Stimulated activated CD4-positive, alpha-beta T cell treated with anti-CD3 and anti-CD28 coated beads, Interleukin-1b, Interleukin-23, amount 100 ng/mL, for 48 hours (primary cell): Measurements from ENCODE around the gene LAMA1.
"Not testable (repeated sequence)": the region's sequence is repeated elsewhere in the genome, so short reads cannot be mapped to it uniquely, and the experiment has no call there.

Source experiments
- DNase-seq: peaks from one replicate; pipeline ENCODE4 v3.0.0-alpha.2; 2020

LAMA1 gene

GRCh38 chr18:7117390-7118355 is at the start of gene LAMA1:
TSS of gene LAMA1 (minus strand) at chr18:7117797. CDS start at chr18:7117720, 77 bp downstream.
- DNase-seq = no peak

- DNase-seq = no peak
Measured at GRCh38 chr18:7165846-7166393, 48.3 kb upstream of the LAMA1 start.

DNA sequence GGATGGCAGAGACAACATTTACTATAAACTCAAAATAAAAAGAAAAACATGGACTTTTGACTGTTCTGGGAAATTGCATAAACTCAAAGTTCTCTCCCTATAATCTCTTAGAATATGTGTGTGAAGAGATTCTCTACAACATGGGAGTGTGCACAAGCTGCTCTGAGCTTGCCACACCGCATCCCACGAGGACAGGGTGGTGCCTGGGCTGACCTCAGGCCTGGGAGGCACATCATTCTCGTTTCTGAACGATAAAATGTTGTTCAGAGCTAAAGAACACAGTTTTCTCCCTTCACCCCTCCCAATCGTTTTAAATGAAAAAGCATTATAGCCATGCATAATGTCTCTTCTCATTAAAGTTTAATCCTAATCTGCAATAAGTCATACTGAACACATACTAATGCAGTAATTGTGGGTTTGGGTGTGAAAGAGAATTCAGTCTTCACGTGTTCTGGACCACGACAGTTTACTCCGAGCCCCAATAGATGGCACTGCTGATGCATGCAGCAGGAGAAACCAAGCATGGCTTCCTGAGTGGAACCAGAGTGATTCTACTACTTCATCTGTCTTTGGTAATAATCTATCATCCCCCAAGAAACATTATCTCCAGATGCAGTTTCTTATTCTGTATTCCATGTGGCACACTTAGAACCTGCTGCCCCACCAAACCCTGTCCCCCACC is 46.9 kb upstream of the LAMA1 start:
- DNase-seq = no peak

DNA sequence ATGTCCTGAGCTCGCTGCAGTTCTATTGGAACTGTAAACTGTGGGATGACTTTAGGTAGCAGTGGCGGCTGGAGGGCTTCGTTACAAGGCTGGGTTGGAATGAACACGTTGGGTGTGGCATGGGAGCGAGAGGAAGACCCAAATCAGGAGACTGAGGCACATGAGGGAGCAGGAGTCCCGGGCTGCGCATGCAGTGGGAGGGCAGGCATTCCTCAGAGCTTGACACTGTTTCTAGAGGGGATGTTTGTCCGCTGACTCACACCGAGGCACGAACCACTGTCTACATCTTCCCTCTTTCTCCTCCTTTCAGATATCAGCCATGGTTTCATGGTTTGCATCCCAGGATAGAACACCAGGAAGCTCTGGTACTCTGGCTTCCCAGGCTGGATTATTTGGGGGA is 40.6 kb upstream of the LAMA1 start:
- DNase-seq = no peak

DNA sequence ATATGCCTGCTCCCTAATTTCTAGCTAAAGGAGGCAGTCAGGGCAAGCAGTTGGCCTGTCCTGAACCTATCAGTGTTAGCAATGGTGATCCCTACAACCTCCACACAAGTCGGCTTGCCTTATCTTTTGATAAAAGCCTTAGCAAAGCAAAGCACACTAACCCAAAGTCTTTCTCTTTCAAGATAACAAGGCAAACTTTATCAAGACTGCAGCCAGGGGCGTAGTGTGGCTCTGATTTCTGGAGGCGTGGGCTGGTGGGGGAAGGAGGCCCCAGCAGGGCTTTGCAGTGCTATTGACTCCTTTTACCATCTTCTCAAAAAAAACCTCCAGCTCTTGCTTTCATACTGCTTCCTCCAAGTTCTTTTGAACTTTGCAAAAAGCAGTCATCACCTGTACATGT is 40.2 kb upstream of the LAMA1 start:
- no peak for DNase-seq

DNA sequence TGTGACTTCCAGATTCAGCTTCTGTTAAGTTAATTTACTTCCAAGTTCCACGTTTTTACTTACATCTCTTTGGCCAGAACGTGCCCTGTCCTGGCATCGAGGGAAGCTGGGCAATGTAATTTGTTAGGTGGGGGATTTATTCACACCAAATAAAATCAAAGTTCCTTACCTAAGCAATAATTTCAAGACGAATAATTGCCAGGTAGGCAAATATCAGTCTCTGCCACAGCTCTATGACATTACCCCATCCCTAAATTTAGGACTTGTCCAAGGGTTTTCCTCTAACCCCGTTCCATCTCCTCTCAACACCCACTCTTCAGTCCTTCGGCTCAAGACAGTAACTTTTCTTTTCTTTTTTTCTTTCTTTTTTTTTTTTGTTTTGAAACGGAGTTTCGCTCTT is 38.3 kb upstream of the LAMA1 start:
- DNase-seq = no peak

DNA sequence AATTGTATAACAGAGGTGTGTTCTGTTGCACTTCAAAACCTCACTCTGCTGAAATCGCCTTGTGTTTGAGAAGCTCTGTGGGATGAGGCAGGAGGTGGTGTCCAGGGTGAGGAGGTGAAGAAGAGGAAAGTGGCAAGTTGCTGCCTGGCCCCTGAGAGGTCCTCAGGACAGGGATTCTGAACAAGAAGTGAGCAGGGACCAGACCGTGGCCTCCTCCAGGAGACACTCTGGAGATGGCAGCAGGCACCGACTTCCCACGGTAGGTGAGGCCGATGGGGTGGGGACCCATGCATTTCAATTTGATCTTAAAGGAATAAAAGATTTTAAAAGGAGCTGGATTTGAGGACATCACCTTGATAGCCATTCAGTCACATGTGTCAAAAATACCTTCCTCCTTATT is 37.5 kb upstream of the LAMA1 start:
- no peak for DNase-seq

GRCh38 chr18:7152440-7152839 is 34.8 kb upstream of the LAMA1 start:
- no peak for DNase-seq

DNA sequence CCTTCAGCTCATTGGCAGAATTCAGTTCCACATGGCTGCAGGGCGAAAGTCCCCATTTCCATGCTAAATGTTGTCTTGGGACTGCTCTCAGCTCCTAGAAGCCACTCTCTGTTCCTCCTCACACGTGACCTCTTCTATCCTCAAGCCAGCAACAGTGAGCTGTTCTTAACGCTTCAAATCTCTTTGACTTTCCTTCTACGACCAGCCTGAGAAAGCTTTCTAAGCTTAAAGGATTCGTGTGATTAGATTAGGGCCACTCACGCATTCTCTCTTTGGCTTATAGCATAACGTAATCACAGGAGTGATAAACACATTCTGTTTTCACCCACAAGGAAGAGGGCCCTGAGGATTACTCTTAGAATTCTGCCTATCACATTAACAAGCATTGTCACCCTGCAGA is 29.8 kb upstream of the LAMA1 start:
- no peak for DNase-seq

DNA sequence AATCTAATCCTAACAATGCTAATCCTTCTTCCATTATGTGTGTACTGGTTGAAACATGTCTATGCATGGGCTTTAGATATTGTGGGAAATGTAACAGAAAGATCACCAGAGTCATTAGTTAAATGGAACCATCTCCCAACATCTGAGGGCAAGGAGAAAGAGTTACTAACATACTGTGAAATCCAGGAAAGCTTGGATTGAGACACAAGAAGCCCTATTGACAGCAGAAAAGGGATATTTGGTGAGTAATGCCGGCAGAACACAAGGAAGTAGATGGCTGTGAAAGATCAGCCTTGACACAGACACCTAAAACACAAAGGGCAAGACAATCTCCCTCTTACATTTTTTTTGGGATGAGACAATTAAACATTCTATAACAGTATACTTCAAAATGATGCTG is 28.5 kb upstream of the LAMA1 start:
- DNase-seq = no peak

DNA sequence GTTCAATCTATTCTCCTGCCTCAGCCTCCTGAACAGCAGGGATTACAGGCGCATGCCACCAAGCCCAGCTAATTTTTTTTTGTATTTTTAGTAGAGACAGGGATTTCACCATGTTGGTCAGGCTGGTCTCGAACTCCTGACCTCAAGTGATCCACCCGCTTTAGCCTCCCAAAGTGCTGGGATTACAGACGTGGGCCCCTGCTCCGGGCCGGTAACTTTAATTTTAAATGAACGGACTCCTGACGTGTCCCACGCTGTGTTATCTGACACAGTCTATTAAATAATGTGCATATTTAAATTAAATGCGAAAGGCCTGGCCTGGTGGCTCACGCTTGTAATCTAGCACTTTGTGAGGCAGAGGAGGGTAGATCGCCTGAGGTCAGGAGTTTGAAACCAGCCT is 27.3 kb upstream of the LAMA1 start:
- DNase-seq = not testable (repeated sequence)

DNA sequence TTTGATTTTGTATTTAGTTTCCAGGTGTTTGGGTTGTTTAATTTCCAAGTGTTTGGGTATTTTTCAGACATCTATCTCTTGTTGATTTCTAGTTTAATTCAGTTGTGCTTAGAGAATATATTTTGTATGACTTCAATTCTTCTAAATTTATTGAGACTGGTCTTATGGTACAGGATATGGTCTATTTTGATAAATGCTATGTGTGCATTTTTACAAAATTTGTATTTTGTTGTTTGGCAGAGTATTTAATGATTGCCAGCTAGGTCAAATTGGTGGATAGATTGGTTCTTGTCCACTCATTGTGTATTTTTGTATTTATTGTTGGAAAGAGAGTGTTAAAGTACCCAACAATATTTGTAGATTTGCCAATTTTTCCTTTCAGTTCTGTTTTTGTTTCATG is 23.7 kb upstream of the LAMA1 start:
- no peak for DNase-seq

GRCh38 chr18:7139409-7139808 is 21.8 kb upstream of the LAMA1 start:
- no peak for DNase-seq

- no peak for DNase-seq
Measured at GRCh38 chr18:7133181-7133580, 15.6 kb upstream of the LAMA1 start.

GRCh38 chr18:7132356-7133150 is 15.0 kb upstream of the LAMA1 start:
- DNase-seq = no peak

DNA sequence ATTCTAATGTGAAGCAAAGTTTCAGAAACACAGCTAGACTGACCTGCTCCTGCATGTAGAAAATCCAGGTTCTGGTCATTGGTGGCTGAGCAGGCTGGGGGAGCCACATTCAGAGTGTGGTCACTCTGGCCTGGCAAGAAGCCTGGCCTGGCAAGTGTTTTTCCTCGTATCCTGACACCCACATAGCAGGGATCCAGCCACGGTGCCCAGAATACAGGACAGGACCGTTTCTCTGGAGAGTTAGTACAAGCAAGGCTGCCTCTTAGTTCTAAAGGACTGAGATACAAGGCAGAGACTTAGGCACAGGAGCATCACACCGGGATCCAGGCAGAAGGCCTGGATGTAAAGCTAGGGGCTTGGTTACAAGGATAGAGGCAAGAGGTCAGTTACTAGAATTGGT is 4.8 kb upstream of the LAMA1 start:
- DNase-seq = no peak

- no peak for DNase-seq
Measured at GRCh38 chr18:7116792-7117389, 706 bp downstream of the LAMA1 start.

DNA sequence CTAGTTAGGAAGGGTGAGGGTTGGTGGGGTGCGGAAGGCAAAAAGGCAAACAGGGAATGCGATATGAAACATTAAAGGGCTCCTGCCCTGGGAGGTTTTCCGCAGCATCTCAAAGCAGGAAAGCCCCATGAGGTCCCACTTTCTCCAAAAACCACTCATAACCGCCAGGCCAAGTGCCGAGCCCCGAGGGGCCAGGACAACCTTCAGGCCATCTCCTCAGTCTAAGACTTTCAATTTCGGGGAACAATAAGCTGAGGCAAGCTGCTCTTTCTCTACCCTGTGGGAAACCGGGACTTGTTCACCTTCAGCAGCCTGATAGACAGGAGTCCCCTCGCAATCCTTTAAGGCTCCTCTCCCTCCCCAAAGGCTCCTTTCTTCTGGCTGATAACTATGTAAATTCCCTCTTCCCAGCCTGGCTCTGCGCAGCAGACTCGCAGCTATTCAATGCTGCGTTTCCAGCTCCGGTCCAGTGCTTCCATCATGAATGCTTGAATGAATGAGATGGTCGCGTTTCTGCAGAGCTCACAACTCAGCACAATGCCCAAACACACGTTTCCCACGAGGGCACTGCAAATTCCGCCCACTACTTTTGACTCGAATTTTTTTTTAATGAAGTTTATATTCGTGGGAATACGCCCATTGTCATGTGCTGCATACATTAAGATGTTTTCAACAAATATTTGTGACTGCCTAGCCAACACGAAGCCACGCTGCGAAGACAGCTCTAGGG is 1.4 kb downstream of the LAMA1 start:
- DNase-seq = no peak

DNA sequence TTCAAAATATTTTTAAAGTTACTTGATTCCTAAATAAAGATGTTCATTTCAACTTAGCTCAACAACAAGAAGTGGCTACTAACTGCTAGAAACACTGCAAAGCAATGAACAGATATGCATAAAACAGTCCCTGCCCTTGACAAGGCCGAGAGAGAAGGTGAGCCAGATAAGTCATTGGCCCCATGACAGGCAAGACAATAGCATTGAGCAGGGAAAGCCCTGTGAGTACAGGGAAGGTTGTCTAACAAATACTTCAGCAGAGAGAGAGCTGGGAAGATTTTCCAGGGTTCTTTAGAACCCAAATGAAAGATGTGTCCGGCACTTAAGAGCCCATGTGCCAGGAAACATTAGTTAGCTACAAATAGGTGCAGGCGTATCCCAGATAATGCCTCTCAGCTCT is 4.7 kb downstream of the LAMA1 start:
- no peak for DNase-seq

- DNase-seq = no peak
Measured at GRCh38 chr18:7111134-7111533, 6.5 kb downstream of the LAMA1 start.

DNA sequence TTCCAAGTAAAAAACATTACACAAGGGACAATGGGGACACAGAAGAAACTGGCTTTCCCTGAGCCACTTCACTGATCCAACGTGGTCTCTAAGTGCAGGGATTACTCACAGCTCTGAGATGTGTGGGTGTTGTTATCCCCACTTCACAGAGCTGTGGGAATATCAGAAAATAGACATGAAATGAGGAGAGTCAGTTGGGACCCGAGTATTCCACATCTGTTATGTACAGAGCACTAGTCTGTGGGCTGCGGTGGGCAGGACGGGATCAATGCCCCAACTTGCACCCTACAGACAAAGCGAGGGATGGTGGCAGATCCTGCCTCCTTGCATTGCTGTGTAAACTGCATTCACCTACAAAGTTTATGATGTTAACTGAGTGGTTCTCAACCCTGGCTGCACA is 11.7 kb downstream of the LAMA1 start:
- DNase-seq = no peak

GRCh38 chr18:7105268-7105667 is 12.3 kb downstream of the LAMA1 start:
- DNase-seq = no peak
